GM21619 (cell line): ENCODE data around the gene ZFYVE27.

Experiments
- ATAC-seq: cut with Tn5 transposase; IDR thresholded peaks from one replicate; pipeline ENCODE4 v1.9.1; 2021; ENCODE audit not compliant: unreplicated experiment

Gene ZFYVE27

DNA sequence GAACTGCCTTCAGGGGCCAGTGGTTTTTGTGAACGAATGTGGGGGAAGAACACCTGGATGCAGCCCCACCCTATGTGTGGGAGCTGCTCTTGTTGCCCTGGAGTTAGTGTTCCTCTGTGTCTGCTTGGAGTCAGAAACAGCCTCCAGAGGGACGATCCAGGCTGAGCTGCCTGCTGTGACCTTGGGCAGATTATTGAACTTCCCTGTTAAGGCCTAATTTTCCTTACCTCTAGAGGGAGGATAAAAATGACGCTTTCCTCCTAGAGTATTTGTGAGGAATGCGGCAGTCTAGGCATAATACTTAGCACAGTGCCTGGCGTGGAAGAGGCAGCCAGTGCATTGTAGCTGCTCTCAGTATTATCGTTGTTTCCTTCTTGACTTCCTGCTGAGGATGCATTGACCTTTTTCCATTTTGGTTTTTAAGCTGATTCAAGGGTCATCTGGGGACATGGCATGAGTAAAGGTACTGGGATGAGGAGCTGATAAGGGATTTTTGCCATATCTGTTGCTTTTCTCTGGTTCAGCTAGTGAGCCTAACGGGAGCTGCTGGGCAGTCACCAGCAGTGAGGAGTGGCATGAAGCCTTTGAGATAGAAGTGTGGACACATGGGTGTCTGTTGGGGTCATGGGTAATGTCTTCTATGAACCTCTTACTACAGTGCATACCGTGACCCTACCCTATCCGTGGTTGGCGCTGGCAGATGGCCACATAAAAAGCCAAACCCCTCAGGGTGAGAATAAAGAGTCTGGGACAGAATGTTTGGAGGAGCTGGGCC is 6.4 kb downstream of the ZFYVE27 start:
- no peak for ATAC-seq

DNA sequence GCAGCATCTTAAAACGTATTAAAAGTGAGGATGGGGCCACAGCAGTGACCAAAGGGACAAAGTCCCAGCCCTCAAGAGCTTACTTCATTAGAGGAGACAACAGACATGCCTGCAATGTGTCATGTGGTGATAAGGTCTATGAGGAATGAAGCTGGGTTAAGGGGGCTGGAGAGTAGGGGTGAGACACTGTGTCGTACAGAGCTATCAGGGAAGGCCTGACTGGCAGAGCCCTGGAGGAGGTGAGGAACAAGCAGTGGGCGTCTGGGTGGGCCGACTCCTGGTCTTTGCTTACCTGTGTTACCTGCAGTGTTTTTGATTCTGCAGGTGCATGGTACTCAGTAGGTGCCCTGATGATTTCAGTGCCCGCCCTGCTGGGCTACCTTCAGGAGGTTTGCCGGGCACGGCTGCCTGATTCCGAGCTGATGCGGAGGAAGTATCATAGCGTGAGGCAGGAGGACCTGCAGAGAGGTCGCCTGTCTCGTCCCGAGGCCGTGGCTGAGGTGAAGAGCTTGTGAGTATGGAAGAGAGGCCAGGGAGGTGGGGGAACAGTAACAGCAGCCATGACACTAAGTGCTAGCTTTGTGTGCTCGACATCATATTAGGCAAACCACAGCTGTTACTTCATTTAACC is 7.6 kb downstream of the ZFYVE27 start:
- ATAC-seq, result no peak

DNA sequence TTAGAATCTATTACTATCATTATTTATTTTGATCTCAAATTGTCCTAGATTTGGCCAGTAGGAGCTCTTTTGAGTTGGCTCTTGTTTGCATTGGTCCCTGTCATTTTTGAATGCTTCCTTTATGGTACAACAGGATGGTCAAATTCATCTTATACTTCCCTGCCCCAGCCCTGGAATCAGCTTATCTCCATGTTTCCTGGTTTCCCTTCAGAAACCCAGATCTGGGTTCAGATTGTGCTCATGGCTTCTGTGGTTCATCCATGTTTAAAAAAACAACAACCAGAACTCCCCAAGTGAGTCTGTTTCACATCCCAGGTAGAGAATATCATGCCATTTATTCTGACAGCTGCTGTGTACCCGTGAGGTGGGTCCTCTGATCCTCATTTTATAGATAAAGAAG is 10.6 kb downstream of the ZFYVE27 start:
- ATAC-seq, result no peak

DNA sequence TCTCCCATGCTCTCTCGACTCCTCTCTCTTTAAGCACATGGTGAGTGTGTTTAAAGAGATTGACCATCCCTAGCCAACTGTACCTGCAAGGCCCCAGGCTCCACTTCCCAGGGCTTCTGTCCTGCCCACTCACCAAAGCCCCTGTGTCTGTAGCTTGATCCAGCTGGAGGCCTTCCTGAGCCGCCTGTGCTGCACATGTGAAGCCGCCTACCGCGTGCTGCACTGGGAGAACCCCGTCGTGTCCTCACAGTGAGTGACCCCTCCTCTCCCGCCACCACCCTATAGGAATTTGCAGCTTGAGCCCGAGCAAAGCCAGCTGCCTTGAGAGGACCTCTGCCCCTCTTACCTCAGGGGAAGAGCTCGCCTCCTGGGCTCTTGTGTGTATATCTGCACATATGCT is 11.2 kb downstream of the ZFYVE27 start:
- no peak for ATAC-seq

DNA sequence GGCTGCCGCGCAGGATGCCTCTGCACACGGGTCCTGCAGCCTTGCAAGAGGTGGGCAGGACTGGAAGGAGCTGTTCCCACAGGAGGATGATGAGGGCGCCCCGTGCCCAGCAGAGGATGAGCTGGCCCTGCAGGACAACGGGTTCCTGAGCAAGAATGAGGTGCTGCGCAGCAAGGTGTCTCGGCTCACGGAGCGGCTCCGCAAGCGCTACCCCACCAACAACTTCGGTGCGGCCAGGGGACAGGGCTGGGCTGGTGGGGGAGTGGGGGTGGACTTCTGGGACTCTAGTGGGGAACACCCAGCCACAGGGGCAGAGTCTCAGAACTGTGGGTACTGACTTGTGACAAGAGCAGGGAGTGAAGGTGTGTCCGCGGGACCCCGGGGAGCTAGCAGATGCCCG is 16.0 kb downstream of the ZFYVE27 start:
- no peak for ATAC-seq

DNA sequence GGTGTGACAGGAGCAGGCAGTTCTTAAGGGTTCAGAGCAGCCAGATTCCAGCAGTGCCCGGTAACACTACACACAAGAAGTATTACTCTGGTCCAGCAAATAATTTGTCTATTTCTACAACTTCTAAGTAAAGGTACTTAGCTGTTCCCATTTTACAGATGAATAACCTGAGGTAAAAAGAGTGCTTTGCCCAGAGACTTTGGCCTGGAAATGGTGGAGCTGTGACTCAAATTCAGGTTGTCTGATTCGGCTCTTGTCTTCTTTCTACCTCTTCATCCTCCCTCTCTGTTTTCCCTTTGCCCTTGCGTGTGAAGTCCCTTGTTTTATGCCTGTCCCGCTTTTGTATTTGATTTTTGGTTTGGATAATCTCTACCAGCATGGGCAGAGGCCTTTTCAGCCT is 17.8 kb downstream of the ZFYVE27 start:
- no peak for ATAC-seq

DNA sequence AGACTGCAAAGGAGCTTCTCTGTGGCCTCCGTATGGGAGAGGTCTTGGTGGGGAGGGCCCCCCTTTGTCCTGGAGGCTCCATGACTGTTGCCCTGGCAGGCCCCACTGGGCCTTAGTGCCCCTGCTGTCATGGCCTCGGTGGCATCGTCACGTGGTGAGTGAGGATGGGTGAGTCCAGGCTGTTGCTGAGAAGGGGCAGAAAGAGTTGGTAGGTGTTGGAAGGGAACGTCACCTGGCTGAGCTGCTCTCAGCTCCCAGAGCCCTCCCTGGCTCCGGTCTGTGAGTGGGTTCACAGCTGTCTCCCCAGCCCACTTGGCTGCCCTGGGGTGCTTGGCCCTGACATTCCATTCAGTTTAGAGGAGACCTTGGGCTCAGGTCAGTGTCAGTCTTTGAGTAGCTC is 18.8 kb downstream of the ZFYVE27 start:
- no peak for ATAC-seq

DNA sequence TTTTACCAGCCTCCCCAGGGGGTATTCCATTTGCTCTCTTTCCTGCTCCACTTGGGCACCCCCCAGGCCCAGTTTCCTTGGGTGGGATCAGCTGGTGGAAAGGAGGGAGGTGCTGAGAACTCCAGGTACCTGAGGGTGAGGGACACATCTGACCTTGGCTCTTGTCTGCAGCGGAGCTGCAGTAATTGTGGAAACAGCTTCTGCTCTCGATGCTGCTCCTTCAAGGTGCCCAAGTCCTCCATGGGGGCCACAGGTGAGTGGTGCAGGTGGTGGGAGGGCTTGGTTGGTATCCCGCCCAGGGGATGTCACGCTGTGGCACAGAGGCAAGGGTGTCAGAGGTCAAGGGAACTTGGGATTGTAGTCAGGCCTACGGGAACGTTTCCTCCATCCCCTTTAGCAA is 20.5 kb downstream of the ZFYVE27 start:
- no peak for ATAC-seq

DNA sequence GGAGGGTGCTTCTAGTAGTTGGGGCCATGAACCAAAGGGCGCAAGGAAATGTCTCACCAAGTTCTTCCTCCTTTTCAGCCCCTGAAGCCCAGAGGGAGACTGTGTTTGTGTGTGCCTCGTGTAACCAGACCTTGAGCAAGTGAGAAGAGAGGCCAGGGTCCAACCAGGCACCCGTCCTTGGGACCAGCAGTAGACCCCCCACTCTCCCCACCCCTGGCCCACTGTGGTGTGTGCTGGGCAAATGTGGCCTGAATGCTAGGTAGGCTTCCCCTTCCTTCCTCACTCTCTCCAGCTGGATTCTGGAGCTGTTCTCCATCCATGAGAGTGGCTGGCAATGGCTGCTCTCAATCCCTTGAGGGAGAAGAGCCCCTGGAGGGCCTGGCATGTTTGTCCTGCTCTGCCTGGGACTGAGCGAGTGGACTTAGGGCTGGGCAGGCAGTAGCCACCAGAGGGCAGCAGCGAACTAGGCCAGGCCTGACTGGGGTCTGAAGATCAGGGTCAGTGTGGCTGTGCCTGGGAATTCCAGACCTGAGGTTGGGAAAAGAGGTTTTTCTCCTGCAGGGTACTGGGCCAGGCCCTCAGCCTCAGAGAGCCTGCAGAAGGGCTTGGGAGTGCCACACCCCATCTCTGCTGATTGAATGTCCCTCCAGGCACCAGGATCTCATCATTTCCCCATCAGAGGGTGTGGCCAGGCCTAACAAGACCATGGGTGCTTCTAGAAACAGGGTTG is 22.4 kb downstream of the ZFYVE27 start:
- ATAC-seq, result no peak

DNA sequence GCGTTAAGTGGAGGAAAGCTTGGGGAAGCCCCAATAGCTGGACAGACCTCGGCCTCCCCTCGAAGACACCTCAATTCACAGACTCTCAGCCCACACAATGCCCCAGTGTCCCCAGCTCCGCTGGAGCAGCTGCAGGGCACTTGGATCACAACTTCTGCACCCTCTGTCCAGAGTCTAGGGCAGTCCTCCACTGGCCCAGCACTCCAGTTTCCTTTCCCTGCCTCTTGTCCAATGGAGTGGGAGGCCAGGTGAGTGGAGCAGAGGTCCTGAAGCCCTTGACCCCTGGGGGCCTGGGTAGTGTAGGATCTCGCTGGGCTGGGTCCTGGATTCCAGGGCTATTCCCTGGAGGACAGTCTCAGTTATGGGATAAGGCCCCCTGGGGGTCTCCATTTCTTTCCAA is 23.0 kb downstream of the ZFYVE27 start:
- no peak for ATAC-seq

DNA sequence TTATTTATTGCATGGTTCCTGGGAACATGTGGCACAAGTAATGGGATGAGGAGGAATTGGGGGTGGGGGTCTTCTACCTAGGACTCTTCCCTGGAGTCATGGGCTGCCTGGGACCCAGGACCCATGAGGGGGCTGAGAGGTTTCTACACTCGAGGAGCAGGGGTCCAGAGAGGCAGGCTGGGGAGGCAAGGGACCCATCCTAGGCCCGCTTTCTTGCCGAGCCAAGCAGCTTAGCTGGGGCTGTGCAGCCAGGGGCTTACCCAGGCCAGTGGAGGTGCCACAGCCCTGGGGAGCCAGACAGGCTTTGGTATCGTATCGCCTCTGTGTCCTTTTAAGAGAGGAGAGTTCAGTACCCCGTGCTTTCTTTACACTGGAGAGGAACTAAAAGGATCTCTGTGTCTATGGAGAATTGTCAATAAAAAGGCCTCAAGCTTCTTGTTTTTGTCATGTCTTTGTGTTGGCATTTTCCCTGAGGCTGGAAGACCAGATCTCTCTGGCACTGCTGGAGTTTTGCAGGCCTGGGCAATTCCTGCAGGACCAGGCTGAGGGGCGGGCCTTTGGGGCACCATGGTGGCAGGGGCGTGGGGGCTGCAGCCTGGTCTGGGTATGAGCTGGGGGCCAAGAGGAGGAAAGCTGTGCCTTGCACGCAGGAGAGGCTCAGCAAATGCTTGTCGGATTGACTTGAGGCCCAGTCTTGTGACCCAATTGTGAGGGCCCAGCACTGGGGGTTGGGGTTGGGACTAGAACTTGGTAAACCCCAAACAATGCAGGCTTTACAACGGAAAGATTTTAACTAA is 23.7 kb downstream of the ZFYVE27 start:
- ATAC-seq, result no peak

DNA sequence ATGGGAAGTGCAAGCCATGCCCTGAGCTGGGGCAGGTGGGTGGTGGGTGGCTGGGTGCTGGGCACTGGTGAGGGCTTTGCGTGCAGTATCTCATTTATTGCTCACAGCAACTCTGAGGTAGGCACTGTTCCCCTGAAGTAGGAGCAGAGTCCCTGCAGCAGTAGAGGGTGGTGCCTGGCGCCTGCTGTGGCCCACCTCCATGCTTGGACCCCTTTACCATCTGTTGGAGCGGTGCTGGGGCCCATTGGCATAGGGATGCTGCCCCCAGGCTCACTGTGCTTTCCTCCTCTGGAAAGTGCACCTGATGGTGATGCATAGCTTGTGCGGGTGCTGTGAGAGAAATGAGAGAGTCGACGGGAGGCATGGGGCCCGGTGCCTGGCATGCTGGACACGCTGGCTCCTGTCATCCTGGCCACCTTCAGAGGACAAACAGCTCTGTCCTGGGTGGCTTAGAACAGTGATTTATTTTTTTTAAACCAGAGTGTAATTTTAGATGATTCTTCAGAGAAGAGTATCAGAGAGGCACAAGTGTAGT is 24.5 kb downstream of the ZFYVE27 start:
- ATAC-seq, result no peak

DNA sequence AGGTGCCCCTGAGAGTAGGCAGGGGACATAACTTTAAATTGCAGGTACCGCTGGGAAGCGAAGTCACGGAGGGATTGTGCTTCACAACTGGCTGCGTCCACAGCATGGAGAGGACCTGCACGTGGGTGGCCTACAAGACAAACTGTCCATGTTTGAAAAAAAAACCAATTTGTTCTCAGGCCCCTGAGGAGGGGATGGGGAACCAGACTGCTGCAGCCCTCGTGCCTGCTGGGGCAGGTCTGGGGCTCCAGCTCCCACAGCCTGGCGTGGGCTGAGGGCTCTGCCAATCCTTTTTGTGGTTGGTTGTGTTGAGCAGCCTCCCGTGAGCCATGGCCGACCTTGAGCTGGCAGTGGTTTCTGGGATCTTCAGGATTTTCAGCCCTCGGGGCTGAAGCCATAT is 25.1 kb downstream of the ZFYVE27 start:
- ATAC-seq, result no peak

DNA sequence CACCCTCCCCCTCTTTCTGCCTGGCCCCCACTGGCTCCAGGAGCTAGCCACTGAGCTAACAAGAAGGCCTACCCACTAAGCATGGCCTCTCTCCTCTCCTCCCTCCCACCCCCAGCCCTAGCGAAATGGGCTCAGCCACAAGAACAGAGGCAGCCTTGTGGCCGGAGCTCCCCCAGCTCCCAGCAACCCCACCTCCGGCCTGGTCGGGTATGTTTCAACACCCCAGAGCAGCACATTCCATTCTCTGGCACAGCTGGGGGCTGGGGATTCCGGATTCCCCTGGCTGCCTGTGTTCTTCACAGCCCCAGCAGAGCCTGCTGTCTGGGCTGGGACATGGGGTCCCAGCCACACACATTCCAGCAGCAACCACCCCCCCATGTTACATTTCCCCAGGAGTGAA is 25.9 kb downstream of the ZFYVE27 start:
- no peak for ATAC-seq

DNA sequence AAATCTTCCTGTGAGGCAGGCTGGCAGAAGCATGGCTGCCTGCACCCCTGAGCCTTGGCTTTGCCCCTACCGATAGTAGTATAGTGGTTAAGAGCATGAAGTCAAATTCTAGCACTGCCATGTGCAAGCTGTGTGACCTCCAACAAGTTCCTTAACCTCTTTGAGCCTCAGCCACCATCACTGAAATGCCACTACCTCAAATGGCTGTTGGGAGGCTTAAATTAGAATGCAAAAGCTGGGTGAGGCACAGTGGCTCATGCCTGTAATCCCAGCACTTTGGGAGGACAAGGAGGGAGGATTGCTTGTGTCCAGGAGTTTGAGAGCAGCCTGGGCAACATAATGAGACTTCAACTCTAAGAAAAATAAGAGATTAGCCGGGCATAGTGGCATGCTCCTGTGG is 26.5 kb downstream of the ZFYVE27 start:
- ATAC-seq, result no peak

DNA sequence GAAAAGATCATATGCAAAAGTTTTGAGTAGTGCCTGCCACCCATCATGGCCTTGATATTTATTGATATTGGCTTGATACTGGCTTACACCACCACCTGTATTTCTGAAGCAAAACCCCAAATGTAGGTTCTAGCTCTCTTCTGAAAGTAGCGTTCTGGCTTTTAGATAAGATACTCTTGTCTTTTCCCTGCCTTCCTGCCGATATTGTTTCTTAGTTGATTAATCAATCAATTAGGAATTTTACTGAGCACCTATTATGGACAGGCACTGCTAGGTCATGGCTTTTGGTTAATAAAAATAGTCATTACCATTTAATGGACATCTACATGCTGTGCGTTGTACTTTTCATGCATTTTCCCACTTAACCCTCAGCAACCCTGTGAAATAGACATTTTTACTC is 27.0 kb downstream of the ZFYVE27 start:
- no peak for ATAC-seq

DNA sequence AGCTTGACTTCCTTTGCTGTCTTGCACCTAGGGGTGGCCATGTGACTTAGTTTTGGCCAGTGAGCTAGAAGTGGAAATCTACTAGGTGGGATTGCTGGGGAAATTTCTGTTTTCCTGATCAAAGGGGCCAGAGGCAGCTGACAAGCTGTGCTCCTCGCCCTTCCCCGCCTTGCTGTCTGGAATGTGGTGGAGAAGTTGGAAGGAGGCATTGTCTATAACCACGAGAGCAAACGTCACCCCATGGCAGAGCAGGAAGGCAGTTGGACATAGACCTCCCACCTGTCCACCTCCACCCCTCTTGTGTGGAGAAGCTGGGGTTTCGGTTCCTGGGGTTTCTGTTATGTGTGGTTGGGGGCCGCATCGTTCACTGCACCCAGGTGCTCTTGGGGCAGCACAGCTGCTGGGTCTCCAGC is 27.6 kb downstream of the ZFYVE27 start:
- ATAC-seq, result no peak

DNA sequence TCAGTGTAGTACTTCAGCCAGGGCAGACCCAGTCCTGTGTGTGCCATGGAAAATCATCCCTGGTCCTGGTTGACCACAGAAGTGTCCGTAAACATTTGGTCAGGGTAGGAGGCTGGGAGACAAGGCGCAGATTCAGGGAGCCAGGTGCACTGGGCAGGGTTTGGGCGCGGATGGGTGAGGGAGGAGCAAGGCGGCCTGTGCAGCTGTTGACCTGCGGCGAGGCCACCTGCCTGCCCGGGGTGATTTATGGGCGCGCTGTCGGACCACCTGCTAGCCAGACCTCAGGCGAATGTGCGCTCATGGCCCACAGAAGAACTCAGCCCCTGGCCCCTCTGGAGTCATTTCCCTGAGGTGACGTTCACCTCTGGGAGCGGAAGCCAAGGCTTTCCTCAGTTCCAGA is 28.3 kb downstream of the ZFYVE27 start:
- no peak for ATAC-seq

DNA sequence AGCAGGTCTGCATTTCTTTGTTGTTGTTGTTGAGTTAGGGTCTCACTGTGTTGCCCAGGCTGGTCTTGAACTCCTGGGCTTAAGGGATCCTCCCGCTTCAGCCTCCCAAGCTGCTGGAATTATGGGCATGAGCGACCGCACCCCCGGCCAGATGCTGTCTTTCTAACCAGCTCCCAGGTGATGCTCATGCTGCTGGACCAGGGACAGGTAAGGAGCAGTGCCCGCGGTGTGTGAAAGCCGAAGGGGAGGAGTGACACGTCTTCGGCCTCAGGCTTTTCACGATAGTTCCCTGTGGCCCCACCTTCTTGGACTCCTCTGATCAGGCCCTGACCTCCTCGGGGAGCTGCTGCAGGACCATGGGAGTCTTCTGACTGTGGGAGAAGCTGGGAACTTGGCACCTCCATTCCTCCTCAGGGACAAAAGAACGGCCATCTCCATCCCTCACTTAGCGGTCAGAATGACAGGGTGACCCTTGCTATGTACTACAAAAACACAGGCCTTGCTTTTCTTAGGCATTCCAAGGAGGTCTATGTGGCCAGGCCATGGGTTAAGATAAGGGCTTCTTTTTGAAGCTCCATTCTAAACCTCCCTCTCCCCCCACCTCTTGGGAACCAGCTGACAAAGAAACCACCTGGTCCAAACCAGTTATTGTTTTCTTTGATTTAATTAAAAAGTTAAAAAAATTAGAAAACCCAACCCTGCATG is 29.3 kb downstream of the ZFYVE27 start:
- no peak for ATAC-seq
